ENCODE data around the gene CD300LF. TPM values are rescaled to one million over a fixed set of nuclear protein-coding genes. Genes with fewer than 3 reads are reported as not detected.

CD300LF gene
- total RNA-seq, 1 donor from 2014 or later = not detected

GRCh38 chr17:74682471-74683190 is 30.1 kb downstream of the CD300LF start:
- Mint-ChIP-seq H3K4me3 (ENCODE audit: unreplicated experiment) (no peak overlapping the region), H3K4me1 (ENCODE audit: unreplicated experiment) (no peaks in the 10 kb centered on the region), H3K36me3 (ENCODE audit: unreplicated experiment) (no peaks in the 10 kb centered on the region), H3K27me3 (ENCODE audit: unreplicated experiment) (peaks cover 11% of the 10 kb centered on the region), H3K9me3 (ENCODE audit: unreplicated experiment) (no peaks in the 10 kb centered on the region), H3K27ac (ENCODE audit: unreplicated experiment) (no peak overlapping the region)
- DNase-seq (ENCODE audit: extremely low spot score, unreplicated experiment) = no peak
- TF ChIP-seq CTCF (IDR thresholded peaks at IDR 0.05) = no peak

GRCh38 chr17:74682028-74682427 is 30.7 kb downstream of the CD300LF start:
- no peak for DNase-seq (ENCODE audit: extremely low spot score, unreplicated experiment)
- no peaks in the 10 kb centered on the region for H3K9me3 Mint-ChIP-seq (ENCODE audit: unreplicated experiment)
- peaks cover 14% of the 10 kb centered on the region for H3K27me3 Mint-ChIP-seq (ENCODE audit: unreplicated experiment)
- H3K36me3 Mint-ChIP-seq (ENCODE audit: unreplicated experiment) = no peaks in the 10 kb centered on the region
- no peak for TF ChIP-seq CTCF (IDR thresholded peaks at IDR 0.05)
- H3K27ac Mint-ChIP-seq (ENCODE audit: unreplicated experiment) = no peak overlapping the region
- H3K4me1 Mint-ChIP-seq (ENCODE audit: unreplicated experiment) = no peaks in the 10 kb centered on the region
- no peak overlapping the region for H3K4me3 Mint-ChIP-seq (ENCODE audit: unreplicated experiment)

- no peak for DNase-seq (ENCODE audit: extremely low spot score, unreplicated experiment)
- H3K27me3 Mint-ChIP-seq (ENCODE audit: unreplicated experiment) = peaks cover 14% of the 10 kb centered on the region
- H3K36me3 Mint-ChIP-seq (ENCODE audit: unreplicated experiment) = no peaks in the 10 kb centered on the region
- H3K4me1 Mint-ChIP-seq (ENCODE audit: unreplicated experiment) = no peaks in the 10 kb centered on the region
- H3K4me3 Mint-ChIP-seq (ENCODE audit: unreplicated experiment) = no peak overlapping the region
- TF ChIP-seq CTCF (IDR thresholded peaks at IDR 0.05) = no peak
- no peaks in the 10 kb centered on the region for H3K9me3 Mint-ChIP-seq (ENCODE audit: unreplicated experiment)
- no peak overlapping the region for H3K27ac Mint-ChIP-seq (ENCODE audit: unreplicated experiment)
Measured at GRCh38 chr17:74680941-74681340, 31.8 kb downstream of the CD300LF start.

- no peaks in the 10 kb centered on the region for H3K9me3 Mint-ChIP-seq (ENCODE audit: unreplicated experiment)
- no peak overlapping the region for H3K4me3 Mint-ChIP-seq (ENCODE audit: unreplicated experiment)
- no peaks in the 10 kb centered on the region for H3K36me3 Mint-ChIP-seq (ENCODE audit: unreplicated experiment)
- TF ChIP-seq CTCF (IDR thresholded peaks at IDR 0.05) = no peak
- H3K27ac Mint-ChIP-seq (ENCODE audit: unreplicated experiment) = no peak overlapping the region
- DNase-seq (ENCODE audit: extremely low spot score, unreplicated experiment) = no peak
- no peaks in the 10 kb centered on the region for H3K4me1 Mint-ChIP-seq (ENCODE audit: unreplicated experiment)
- peaks cover 14% of the 10 kb centered on the region for H3K27me3 Mint-ChIP-seq (ENCODE audit: unreplicated experiment)
Measured at GRCh38 chr17:74680213-74680612, 32.5 kb downstream of the CD300LF start.

GRCh38 chr17:74679374-74679773 is 33.3 kb downstream of the CD300LF start:
- no peak overlapping the region for H3K4me3 Mint-ChIP-seq (ENCODE audit: unreplicated experiment)
- H3K36me3 Mint-ChIP-seq (ENCODE audit: unreplicated experiment) = no peaks in the 10 kb centered on the region
- H3K9me3 Mint-ChIP-seq (ENCODE audit: unreplicated experiment) = no peaks in the 10 kb centered on the region
- DNase-seq (ENCODE audit: extremely low spot score, unreplicated experiment) = no peak
- H3K4me1 Mint-ChIP-seq (ENCODE audit: unreplicated experiment) = no peaks in the 10 kb centered on the region
- peaks cover 14% of the 10 kb centered on the region for H3K27me3 Mint-ChIP-seq (ENCODE audit: unreplicated experiment)
- no peak for TF ChIP-seq CTCF (IDR thresholded peaks at IDR 0.05)
- no peak overlapping the region for H3K27ac Mint-ChIP-seq (ENCODE audit: unreplicated experiment)

Data from osteocyte (in vitro differentiated cells).